GM18867 (cell line): ENCODE measurements around the gene RAB3IL1.
"Not testable (repeated sequence)": the region's sequence is repeated elsewhere in the genome, so short reads cannot be mapped to it uniquely, and the experiment has no call there.

Experiments
- ATAC-seq: cut with Tn5 transposase; IDR thresholded peaks from one replicate; pipeline ENCODE4 v1.9.1; 2021; ENCODE audit warnings: mild to moderate bottlenecking, moderate library complexity; ENCODE audit not compliant: unreplicated experiment

RAB3IL1 gene

DNA sequence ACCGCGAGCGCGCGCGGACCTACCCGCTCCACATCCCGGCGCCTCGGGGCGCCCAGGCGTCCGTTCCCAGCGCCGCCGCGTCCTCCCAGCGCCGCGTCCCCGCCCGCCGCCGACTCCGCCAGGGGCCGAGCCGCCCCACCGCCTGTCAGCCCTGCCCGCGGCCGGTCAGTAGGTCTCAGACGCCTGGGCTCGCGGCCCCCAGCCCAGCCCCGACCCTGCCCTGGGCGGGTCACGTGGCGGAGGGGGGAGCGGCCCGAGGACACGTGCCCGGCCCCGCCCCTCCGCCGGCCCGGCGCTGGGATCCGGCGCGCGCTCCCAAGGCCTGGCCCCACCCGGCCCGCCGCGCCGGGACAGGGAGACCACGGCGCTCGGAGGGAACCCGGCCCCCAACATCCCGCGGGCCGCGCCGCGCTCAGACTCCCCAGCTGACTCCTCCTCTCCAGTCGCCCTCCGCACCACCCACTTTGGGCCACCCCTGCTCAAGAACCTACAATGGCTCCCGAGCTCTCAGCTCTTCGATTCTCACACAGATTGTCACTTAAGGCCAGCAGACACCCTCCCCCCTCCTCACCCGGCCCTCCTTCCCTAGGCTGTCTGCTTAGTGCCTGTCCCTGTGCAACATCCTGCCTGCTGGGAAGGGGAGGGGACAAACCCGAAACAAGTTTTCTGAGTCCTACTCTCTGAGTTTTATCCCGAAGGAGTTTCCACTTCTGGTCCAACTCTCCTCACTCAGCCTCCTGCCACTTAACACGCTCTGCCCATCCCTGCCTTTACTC, at the start of gene RAB3IL1:
RAB3IL1 (minus strand) TSS at position 233 of the 776 bp plus-strand sequence; CDS start at position 34, 199 bp downstream.
- ATAC-seq: no peak

- no peak for ATAC-seq
Observed at GRCh38 chr11:61966734-61967115, 49.4 kb upstream of the RAB3IL1 start.

GRCh38 chr11:61964666-61965271, 47.4 kb upstream of the RAB3IL1 start:
- not testable (repeated sequence) for ATAC-seq

- ATAC-seq: no peak
Observed at GRCh38 chr11:61964058-61964665, 46.8 kb upstream of the RAB3IL1 start.

- ATAC-seq: no peak
Observed at GRCh38 chr11:61963282-61964057, 46.1 kb upstream of the RAB3IL1 start.

DNA sequence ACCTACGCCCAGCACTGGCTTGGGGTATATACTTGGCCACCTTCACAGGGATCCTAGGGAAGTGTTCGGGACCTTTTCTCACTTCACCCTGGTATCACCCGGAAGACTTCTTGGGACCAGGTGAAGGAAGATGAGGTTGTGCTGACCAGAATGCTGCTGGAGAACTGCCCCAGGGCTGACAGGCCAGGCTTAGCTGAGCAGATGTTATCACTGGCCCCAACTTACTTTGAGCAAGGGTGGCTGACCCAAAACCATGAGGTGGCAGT, 45.6 kb upstream of the RAB3IL1 start:
- no peak for ATAC-seq

DNA sequence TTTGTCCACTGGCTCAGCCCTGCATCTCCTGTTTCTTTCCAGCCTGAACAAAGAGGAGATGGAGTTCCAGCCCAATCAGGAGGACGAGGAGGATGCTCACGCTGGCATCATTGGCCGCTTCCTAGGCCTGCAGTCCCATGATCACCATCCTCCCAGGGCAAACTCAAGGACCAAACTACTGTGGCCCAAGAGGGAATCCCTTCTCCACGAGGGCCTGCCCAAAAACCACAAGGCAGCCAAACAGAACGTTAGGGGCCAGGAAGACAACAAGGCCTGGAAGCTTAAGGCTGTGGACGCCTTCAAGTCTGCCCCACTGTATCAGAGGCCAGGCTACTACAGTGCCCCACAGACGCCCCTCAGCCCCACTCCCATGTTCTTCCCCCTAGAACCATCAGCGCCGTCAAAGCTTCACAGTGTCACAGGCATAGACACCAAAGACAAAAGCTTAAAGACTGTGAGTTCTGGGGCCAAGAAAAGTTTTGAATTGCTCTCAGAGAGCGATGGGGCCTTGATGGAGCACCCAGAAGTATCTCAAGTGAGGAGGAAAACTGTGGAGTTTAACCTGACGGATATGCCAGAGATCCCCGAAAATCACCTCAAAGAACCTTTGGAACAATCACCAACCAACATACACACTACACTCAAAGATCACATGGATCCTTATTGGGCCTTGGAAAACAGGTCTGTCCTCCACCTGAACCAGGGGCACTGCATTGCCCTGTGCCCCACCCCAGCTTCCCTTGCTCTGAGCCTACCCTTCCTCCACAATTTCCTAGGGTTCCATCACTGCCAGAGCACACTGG, 45.0 kb upstream of the RAB3IL1 start:
- ATAC-seq: no peak

DNA sequence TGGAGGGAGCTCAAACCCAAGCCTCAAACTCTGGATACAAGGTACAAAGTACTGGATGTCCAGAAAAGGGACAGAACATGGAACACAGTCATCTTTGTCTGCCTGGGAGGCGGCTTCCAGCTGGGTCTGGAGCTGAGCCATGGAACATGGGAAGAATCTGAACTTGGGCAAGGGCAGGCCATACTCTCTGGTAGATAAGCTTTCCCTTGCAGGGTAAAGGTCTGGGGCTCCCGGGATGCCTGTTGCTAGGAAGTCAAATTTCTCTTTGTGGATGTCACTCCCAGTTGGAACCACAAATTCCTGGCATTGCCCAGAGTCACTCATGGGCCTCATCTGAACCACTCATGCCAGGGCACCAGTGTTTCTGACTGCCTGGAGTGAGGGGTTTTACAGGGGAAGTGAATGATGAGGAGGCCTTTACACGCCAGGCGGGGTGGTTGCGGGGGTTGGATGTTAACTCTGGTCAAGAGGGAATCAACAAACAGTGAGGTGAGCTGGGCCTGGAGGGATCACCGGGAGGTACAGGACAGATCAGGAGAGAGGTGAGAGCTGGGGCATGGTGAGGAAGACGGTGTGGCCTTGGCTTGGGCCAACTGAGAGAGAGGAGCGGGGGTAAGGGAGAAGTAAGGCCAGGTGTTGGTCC, 44.3 kb upstream of the RAB3IL1 start:
- ATAC-seq: no peak

DNA sequence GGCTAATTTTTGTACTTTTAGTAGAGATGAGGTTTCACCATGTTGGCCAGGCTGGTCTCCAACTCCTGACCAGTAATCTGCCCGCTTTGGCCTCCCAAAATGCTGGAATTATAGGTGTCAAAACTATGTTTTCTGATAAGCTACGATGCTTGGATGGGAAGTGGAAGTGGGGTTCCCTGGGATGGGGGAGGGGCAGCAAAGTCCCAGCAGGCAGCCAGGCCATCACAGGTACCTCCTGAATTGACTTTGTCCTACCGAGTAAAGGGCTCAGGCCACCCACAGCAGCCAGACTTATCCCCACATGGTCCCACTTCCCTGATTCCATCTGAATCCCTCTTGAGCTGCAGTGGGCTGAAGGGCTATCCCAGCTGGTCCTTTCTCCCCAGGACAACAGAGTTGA, 43.2 kb upstream of the RAB3IL1 start:
- no peak for ATAC-seq

DNA sequence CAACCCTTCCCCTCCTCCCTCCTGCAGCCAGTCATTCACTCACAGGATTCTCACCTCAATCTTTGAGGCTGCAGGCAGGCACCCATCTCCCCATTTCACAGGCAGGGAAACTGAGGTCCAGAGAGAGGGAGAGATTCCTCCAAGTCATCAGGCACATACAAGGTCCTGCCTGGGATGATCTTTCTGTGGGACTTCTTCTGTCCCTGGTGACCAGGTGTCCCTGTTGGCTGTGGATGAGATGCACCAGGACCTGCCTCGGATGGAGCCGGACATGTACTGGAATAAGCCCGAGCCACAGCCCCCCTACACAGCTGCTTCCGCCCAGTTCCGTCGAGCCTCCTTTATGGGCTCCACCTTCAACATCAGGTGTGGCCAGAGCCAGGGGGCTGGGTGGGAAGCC, 42.3 kb upstream of the RAB3IL1 start:
- no peak for ATAC-seq

- no peak for ATAC-seq
Observed at GRCh38 chr11:61959114-61959513, 41.7 kb upstream of the RAB3IL1 start.

DNA sequence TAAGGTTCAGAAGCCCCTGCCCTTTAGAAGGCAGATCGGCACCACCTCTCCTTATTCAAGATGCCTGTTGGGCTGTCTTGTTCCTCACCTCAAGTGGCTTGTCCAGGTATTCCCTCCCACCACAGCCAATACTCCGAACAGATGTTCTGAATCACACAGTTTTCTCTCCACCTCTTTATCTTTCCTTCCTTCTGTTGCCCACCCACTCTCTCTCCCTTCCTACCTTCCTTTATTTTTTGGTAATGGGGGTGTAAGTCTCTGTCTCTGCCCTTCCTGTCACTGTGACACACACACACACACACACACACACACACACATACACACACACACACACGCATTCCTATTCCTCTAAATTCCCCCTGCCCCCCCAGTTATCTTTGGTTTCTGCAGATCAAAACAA, 41.2 kb upstream of the RAB3IL1 start:
- ATAC-seq: no peak

DNA sequence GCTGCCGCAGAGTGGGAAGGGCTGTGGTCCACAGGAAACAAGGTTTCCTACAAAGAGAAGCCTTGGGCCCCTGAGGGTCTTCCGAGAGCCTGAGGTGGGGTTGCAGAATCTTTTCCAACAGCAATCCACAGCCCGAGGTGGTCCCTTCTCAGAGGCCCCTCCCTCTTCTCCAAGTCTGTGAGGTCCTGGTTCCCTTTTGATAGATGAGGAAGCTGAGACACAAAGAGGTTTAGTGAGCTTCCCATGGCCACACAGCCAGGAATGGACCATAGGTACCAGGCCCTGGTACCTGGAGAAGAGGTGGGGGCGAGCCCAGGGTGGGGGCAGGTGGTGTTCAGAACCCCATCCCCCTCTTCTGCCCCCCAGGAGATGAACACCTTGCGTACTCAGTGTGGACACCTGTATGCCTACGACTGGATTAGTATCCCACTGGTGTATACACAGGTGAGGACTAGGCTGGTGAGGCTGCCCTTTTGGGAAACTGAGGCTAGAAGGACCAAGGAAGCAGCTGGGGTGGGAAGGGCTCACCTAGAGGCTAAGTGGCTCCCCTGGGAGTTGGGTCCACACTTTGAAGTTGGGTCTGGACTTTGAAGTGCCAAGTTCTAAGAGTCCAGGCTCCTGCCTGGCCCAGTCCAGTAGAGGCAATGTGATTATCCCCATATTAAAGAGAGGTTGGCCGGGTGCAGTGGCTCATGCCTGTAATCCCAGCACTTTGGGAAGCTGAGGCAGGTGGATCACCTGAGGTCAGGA, 39.8 kb upstream of the RAB3IL1 start:
- no peak for ATAC-seq

- no peak for ATAC-seq
Observed at GRCh38 chr11:61956191-61957020, 39.0 kb upstream of the RAB3IL1 start.

DNA sequence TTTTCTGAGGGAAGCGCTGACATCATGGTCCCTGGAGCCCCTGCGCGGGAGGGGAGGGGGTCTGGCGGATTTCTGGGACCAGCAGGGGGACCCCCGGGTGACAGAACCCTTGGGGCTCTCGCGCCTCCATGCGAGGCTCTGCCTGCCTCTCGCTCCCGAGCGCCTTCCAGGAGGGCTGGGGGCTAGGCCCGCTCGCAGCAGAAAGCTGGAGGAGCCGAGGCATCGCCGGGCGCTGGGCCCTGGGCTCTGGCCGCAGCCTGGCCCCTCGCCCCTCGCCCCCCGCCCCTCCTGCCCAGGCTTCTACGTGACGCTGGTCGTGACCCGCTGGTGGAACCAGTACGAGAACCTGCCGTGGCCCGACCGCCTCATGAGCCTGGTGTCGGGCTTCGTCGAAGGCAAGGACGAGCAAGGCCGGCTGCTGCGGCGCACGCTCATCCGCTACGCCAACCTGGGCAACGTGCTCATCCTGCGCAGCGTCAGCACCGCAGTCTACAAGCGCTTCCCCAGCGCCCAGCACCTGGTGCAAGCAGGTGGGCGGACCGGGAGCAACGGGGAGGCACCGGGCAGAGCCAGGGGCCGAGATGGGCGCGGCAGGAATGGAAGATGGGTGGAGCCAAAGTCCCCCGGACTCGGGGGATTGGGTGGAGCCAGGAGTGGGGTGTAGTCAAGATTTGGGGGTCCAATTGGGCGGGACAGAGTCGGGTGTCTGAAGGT, 38.2 kb upstream of the RAB3IL1 start:
- no peak for ATAC-seq

GRCh38 chr11:61954851-61955421, 37.6 kb upstream of the RAB3IL1 start:
- ATAC-seq: no peak

GRCh38 chr11:61954106-61954850, 36.9 kb upstream of the RAB3IL1 start:
- ATAC-seq: no peak
